Gastroesophageal sphincter (tissue), 3 donors: ENCODE data around the gene PCDH15.

Source experiments
- EP300 ChIP-seq: sonication (generic); formaldehyde crosslinking; IDR thresholded peaks from one replicate; pipeline ENCODE4 v1.6.1; 2017; ENCODE audit warnings: antibody characterized with exemption, mild to moderate bottlenecking
- POLR2A ChIP-seq, 2 donors: fragments of 450-650 bp; IDR thresholded peaks; one replicate each; pipeline ENCODE4 v1.6.1; 2017; ENCODE audit warnings: antibody characterized with exemption in 2 of 2, mild to moderate bottlenecking in 2 of 2, moderate library complexity in 1 of 2
- TF ChIP-seq, protein P1 (sequence below), 4 experiments: fragments of 200-600 bp in 2 of 4; fragments of 450-650 bp in 2 of 4; sonication (generic) in 1 of 4; IDR thresholded peaks; one replicate each; pipeline ENCODE4 v1.5.1; 2017 to 2019; ENCODE audit warnings: antibody characterized with exemption in 4 of 4, mild to moderate bottlenecking in 2 of 4, moderate library complexity in 2 of 4

- TF ChIP-seq EP300 (no peak), POLR2A (IDR thresholded peaks at IDR 0.05) (no peak)
- TF ChIP-seq, protein P1, sequence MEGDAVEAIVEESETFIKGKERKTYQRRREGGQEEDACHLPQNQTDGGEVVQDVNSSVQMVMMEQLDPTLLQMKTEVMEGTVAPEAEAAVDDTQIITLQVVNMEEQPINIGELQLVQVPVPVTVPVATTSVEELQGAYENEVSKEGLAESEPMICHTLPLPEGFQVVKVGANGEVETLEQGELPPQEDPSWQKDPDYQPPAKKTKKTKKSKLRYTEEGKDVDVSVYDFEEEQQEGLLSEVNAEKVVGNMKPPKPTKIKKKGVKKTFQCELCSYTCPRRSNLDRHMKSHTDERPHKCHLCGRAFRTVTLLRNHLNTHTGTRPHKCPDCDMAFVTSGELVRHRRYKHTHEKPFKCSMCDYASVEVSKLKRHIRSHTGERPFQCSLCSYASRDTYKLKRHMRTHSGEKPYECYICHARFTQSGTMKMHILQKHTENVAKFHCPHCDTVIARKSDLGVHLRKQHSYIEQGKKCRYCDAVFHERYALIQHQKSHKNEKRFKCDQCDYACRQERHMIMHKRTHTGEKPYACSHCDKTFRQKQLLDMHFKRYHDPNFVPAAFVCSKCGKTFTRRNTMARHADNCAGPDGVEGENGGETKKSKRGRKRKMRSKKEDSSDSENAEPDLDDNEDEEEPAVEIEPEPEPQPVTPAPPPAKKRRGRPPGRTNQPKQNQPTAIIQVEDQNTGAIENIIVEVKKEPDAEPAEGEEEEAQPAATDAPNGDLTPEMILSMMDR (IDR thresholded peaks at IDR 0.05): no peak
These were observed 906.9 kb downstream of the PCDH15 start for GRCh38 chr10:53894145-53894544.
